Suppressor macrophage treated with lipopolysaccharide for 1 hour (primary cell): ENCODE results near the gene CCK.

ENCODE experiments used
- DNase-seq, 3 donors: peaks; one replicate each; pipeline ENCODE4 v3.0.0-alpha.2; 2020 to 2022

CCK gene

GRCh38 chr3:42265059-42265991 lies 660 bp downstream of the CCK start:
- DNase-seq, result no peak

GRCh38 chr3:42264399-42265058 lies 1.5 kb downstream of the CCK start:
- DNase-seq, result peak; percentile 14 to 47 (median 22)

- DNase-seq, result no peak
Observed at GRCh38 chr3:42263354-42264346, 2.3 kb downstream of the CCK start.

- no peak for DNase-seq
Observed at GRCh38 chr3:42262525-42262924, 3.5 kb downstream of the CCK start.

- no peak for DNase-seq
Observed at GRCh38 chr3:42257007-42257406, 9.0 kb downstream of the CCK start.

- DNase-seq, result no peak
Observed at GRCh38 chr3:42256135-42256819, 9.7 kb downstream of the CCK start.

GRCh38 chr3:42254566-42254965 lies 11.4 kb downstream of the CCK start:
- DNase-seq, result no peak

- DNase-seq, result no peak
Observed at GRCh38 chr3:42250761-42251160, 15.2 kb downstream of the CCK start.

- DNase-seq, result peak; percentile 62 to 72 (median 69)
Observed at GRCh38 chr3:42247576-42248027, 18.4 kb downstream of the CCK start.

- no peak for DNase-seq
Observed at GRCh38 chr3:42246091-42246490, 19.9 kb downstream of the CCK start.

GRCh38 chr3:42236611-42237010 lies 29.4 kb downstream of the CCK start:
- DNase-seq, result no peak

- no peak for DNase-seq
Observed at GRCh38 chr3:42235532-42235931, 30.5 kb downstream of the CCK start.

- DNase-seq, result no peak
Observed at GRCh38 chr3:42230860-42231259, 35.1 kb downstream of the CCK start.

- peak; percentile 35 to 50 (median 48) for DNase-seq
Observed at GRCh38 chr3:42229942-42230688, 35.9 kb downstream of the CCK start.

GRCh38 chr3:42229266-42229941 lies 36.6 kb downstream of the CCK start:
- no peak for DNase-seq

GRCh38 chr3:42228796-42229195 lies 37.2 kb downstream of the CCK start:
- no peak for DNase-seq

GRCh38 chr3:42226470-42227425 lies 39.2 kb downstream of the CCK start:
- DNase-seq, result peak in 2 of 3 donors; percentile 2 to 10

GRCh38 chr3:42225486-42226363 lies 40.3 kb downstream of the CCK start:
- DNase-seq, result no peak
